Activated B cell treated with CpG ODN at 0.5 μM for 24 hours (primary cell): ENCODE data around the gene SCP2. TPM values are rescaled to one million over a fixed set of nuclear protein-coding genes. Genes with fewer than 3 reads are reported as not detected.
"Not testable (repeated sequence)": the region's sequence is repeated elsewhere in the genome, so short reads cannot be mapped to it uniquely, and the experiment has no call there.

Source experiments
- ATAC-seq: fragments of 200-7000 bp; cut with Tn5 transposase; one replicate; pipeline ENCODE4 v1.10.0; 2021; ENCODE audit warnings: low read depth, mild to moderate bottlenecking, moderate library complexity
- CTCF ChIA-PET: fragments of 350-600 bp; sonication (Branson Sonifier 250); formaldehyde crosslinking; loops from one replicate; lab custom pipeline; 2021; ENCODE audit warnings: antibody characterized with exemption; lab: Charles Lee
- POLR2A ChIA-PET: fragments of 350-600 bp; sonication (Branson Sonifier 250); formaldehyde crosslinking; loops from one replicate; lab custom pipeline; 2021; ENCODE audit warnings: antibody characterized with exemption; lab: Charles Lee
- DNase-seq: peaks from one replicate; pipeline ENCODE4 v3.0.0; 2022
- H3K27ac Mint-ChIP-seq: one replicate; pipeline ENCODE4 v1.8.0; 2020; ENCODE audit warnings: mixed read lengths
- H3K27me3 Mint-ChIP-seq: one replicate; pipeline ENCODE4 v1.8.0; 2021; ENCODE audit warnings: mixed read lengths
- H3K36me3 Mint-ChIP-seq: one replicate; pipeline ENCODE4 v1.8.0; 2021; ENCODE audit warnings: low read depth, mixed read lengths
- H3K4me1 Mint-ChIP-seq: one replicate; pipeline ENCODE4 v1.8.0; 2021; ENCODE audit warnings: mixed read lengths
- H3K4me3 Mint-ChIP-seq: one replicate; pipeline ENCODE4 v1.8.0; 2020; ENCODE audit warnings: mild to moderate bottlenecking, mixed read lengths
- H3K9me3 Mint-ChIP-seq: one replicate; pipeline ENCODE4 v1.8.0; 2020; ENCODE audit warnings: mixed read lengths
- intact Hi-C: fragments of 100-400 bp; cut with micrococcal nuclease; formaldehyde crosslinking; loops from one replicate; pipeline ENCODE4 v1.15.1; 2024
- total RNA-seq: library from RNA; stranded (reverse); gene quantifications from 2 replicates; pipeline ENCODE4 v1.2.3, GENCODE V29; 2022
- TF ChIP-seq, protein P1 (sequence below): fragments of 200-600 bp; IDR thresholded peaks from one replicate; pipeline ENCODE4 v1.8.0; 2022; ENCODE audit warnings: antibody characterized with exemption, mild to moderate bottlenecking

SCP2 gene
- total RNA-seq, 1 donor from 2014 or later = 72.2 TPM

DNA sequence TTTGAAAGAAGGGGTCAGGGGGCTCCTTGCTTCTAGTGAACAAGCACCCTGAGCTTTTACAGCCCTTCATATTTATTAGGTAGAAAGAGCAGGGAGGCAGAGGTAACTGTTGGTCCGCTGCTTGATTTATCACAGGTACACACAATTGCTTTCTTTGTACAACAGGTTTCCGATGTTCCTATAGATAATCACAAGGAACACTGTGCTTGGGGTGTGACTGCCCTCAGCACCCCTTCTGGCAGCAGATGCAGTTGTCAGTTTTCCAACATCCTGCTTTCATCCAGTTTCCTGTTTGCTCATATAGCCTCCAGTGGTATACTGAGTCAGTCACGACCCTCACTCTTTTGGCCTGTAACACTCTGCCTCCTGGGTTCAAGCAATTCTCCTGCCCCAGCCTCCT, 40.6 kb downstream of the SCP2 start:
- H3K9me3 Mint-ChIP-seq = no peaks in the 10 kb centered on the region
- H3K36me3 Mint-ChIP-seq = peaks cover 2% of the 10 kb centered on the region
- no peak overlapping the region for H3K27ac Mint-ChIP-seq
- H3K4me3 Mint-ChIP-seq = no peak overlapping the region
- ChIA-PET CTCF (no interaction called here), POLR2A (no interaction called here)
- DNase-seq (no peak), ATAC-seq (no peak)
- H3K27me3 Mint-ChIP-seq = no peaks in the 10 kb centered on the region
- intact Hi-C loops = no loop called here
- TF ChIP-seq, protein P1, sequence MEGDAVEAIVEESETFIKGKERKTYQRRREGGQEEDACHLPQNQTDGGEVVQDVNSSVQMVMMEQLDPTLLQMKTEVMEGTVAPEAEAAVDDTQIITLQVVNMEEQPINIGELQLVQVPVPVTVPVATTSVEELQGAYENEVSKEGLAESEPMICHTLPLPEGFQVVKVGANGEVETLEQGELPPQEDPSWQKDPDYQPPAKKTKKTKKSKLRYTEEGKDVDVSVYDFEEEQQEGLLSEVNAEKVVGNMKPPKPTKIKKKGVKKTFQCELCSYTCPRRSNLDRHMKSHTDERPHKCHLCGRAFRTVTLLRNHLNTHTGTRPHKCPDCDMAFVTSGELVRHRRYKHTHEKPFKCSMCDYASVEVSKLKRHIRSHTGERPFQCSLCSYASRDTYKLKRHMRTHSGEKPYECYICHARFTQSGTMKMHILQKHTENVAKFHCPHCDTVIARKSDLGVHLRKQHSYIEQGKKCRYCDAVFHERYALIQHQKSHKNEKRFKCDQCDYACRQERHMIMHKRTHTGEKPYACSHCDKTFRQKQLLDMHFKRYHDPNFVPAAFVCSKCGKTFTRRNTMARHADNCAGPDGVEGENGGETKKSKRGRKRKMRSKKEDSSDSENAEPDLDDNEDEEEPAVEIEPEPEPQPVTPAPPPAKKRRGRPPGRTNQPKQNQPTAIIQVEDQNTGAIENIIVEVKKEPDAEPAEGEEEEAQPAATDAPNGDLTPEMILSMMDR = no peak
- H3K4me1 Mint-ChIP-seq = no peaks in the 10 kb centered on the region

DNA sequence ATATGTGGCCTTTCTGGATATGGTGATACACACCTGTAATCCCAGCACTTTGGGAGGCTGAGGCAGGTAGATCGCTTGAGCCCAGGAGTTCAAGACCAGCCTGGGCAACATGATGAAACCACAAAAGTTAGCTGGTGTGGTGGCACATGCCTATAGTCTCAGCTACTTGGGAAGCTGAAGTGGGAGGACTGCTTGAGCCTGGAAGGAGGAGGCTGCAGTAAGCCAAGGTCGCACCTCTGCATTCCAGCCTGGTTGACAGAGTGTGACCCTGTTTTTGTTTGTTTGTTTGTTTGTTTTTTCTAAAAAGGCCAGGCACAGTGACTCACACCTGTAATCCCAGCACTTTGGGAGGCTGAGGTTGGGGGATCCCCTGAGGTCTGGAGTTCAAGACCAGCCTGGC, 42.2 kb downstream of the SCP2 start:
- ATAC-seq, H3K4me1 Mint-ChIP-seq, H3K4me3 Mint-ChIP-seq, H3K27ac Mint-ChIP-seq, POLR2A ChIA-PET, H3K36me3 Mint-ChIP-seq, H3K9me3 Mint-ChIP-seq, CTCF ChIA-PET, intact Hi-C loops, DNase-seq, H3K27me3 Mint-ChIP-seq: not testable (repeated sequence)

DNA sequence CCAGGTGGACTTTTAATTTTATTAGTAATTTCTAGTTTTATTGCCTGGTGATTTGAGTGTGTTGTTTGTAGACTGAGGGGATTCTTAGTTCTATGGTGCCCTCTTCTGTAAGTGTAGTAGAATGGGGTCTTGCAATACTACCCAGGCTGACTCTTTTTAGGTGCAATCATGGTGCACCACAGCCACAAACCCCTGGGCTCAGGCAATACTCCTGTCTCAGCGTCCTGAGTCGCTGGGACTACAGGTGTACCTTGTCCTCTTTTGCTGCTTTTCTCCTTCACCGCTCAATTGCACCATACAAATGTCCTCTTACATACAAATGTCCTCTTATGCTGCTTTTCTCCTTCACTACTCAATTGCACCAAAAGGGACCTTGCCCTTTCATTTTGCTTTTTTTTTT, 43.1 kb downstream of the SCP2 start:
- CTCF ChIA-PET = no interaction called here
- no peaks in the 10 kb centered on the region for H3K27me3 Mint-ChIP-seq
- DNase-seq (no peak), ATAC-seq (no peak)
- no peaks in the 10 kb centered on the region for H3K4me1 Mint-ChIP-seq
- H3K4me3 Mint-ChIP-seq = no peak overlapping the region
- intact Hi-C loops = no loop called here
- H3K27ac Mint-ChIP-seq = no peak overlapping the region
- peaks cover 2% of the 10 kb centered on the region for H3K36me3 Mint-ChIP-seq
- no peaks in the 10 kb centered on the region for H3K9me3 Mint-ChIP-seq
- TF ChIP-seq, protein P1 = no peak
- POLR2A ChIA-PET = no interaction called here

DNA sequence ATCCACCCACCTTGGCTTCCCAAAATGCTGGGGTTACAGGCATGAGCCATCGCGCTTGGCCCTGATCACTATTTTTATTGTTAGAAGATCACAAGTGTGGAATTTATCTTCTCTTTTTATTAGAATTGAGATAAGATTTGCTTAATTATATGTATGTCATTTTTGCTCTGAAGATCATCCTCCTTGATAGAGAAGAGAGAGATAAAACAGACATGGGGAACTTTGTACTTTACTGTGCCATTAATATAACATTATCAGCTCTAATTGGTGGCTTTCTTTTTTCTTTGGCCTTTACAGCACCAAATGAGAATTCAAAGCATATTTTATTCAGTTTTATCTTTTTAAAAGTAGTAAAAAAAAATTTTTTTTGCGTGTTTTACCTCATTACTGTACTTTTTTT, 46.8 kb downstream of the SCP2 start:
- intact Hi-C loops = no loop called here
- Mint-ChIP-seq H3K27ac (no peak overlapping the region), H3K4me3 (no peak overlapping the region), H3K36me3 (peaks cover 9% of the 10 kb centered on the region), H3K4me1 (no peaks in the 10 kb centered on the region), H3K9me3 (no peaks in the 10 kb centered on the region), H3K27me3 (no peaks in the 10 kb centered on the region)
- ChIA-PET POLR2A (no interaction called here), CTCF (no interaction called here)
- DNase-seq = no peak
- TF ChIP-seq, protein P1 = no peak
- no peak for ATAC-seq

DNA sequence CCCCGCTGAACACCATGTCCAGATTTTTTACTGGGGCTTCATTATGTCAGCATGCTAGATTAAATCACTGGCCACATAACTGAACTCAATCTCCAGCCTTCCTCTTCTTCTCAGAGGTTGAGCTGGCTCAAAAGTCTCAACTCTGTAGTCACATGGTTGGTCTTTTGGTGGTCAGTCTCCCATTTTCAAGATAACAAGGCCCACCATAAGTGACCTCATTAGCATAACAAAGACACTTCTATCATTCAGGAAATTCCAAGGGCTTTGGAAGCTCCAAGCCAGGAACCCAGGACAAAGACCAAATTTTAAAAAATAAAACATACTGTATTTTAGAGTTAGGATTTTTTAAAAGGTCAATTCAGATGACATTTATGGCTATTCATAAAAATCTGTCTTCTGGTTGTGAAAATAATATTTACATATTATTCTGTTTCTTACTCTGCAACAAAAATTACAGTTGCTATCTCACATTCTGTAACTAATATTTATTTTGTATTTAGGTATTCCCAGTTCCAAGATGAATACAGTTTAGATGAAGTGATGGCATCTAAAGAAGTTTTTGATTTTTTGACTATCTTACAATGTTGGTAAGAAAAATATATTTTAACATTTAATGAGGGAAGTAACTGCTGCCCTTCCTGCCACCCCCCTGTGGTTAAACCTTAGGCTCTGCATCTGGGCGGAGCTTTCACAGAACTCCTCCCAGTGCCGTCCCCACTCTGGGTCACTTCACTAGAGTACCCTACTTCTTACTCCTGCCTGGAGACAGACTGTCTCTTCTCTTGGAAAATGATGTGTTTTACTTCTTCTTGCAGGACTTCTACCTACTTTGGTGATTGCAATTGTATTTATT, 49.3 kb downstream of the SCP2 start:
- H3K27ac Mint-ChIP-seq = no peak overlapping the region
- H3K4me1 Mint-ChIP-seq = no peaks in the 10 kb centered on the region
- no peak for ATAC-seq
- no peaks in the 10 kb centered on the region for H3K27me3 Mint-ChIP-seq
- peaks cover 15% of the 10 kb centered on the region for H3K36me3 Mint-ChIP-seq
- ChIA-PET CTCF (no interaction called here), POLR2A (interaction anchor here (0.6 kb wide), 1 partner anchor 1724 kb away, joined by 5 read pairs; no protein-coding TSS in a partner anchor)
- H3K9me3 Mint-ChIP-seq = no peaks in the 10 kb centered on the region
- intact Hi-C loops = no loop called here
- no peak overlapping the region for H3K4me3 Mint-ChIP-seq
- TF ChIP-seq, protein P1 = no peak
- no peak for DNase-seq
